ENCODE measurements around the gene RANBP17.
"Not testable (repeated sequence)": the region's sequence is repeated elsewhere in the genome, so short reads cannot be mapped to it uniquely, and the experiment has no call there.

RANBP17 gene

DNA sequence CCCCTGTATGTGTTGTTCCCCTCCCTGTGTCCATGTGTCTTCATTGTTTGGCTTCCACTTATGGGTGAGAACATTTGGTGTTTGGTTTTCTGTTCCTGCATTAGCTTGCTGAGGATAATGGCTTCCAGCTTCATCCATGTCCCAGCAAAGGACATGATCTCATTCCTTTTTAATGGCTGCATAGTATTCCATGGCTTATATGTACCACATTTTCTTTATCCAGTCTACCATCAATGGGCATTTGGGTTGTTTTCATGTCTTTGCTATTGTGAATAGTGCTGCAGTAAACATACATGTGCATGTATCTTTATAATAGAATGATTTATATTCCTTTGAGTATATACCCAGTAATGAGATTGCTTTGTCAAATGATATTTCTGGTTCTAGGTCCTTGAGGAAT lies 8.6 kb downstream of the RANBP17 start:
- not testable (repeated sequence) for DNase-seq

- DNase-seq, result no peak
Measured at GRCh38 chr5:170874017-170874416, 12.2 kb downstream of the RANBP17 start.

GRCh38 chr5:170875811-170876210 lies 14.0 kb downstream of the RANBP17 start:
- no peak for DNase-seq

GRCh38 chr5:170880084-170880483 lies 18.3 kb downstream of the RANBP17 start:
- no peak for DNase-seq

- DNase-seq, result no peak
Measured at GRCh38 chr5:170882345-170882744, 20.5 kb downstream of the RANBP17 start.

DNA sequence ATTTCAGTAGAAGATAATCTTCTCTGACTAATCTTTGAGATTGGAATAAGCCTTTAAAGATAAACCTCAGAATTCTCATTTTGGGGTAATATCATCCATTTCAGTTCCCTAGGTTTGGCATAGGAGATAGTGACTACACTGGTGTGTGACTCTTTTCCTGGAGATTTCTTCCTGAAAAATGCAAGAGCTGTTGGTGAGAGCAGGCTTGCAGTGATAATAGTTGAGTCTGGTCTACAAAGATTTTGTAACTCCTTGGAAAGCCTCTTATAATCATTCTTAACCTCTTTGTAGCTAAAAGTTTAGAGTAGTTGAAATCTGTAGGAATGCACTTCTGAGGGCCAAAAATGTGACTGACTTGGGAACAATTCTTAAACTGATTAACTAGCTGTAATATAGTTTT lies 23.4 kb downstream of the RANBP17 start:
- no peak for DNase-seq

GRCh38 chr5:170885809-170886208 lies 24.0 kb downstream of the RANBP17 start:
- DNase-seq, result no peak

DNA sequence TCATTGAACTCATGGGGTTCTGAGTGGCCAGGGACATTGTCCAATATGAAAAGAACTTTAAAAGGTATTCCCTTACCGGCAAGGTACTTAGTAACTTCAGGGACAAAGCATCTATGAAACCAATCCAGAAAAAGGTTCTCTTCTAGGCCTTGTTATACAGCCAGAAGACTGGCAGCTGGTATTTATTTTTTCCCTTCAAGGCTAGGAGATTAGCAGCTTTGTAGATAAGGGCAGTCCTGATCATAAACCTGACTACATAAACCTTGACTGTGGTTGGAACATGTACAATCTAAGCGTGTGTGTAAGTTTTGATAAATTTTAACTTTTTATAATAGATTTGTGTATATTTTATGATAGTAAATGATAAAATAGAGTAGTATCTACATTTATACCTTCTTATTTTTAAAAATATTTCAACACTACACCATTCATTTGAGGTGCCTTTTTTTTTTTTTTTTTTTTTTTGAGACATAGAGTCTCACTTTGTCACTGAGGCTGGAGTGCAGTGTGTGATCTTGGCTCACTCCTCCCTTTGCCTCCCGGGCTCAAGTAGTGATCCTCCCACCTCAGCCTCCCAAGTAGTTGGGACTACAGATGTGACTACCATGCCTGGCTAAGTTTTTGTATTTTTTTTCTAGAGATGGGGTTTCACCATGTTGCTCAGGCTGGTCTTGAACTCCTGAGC lies 24.5 kb downstream of the RANBP17 start:
- DNase-seq, result no peak

DNA sequence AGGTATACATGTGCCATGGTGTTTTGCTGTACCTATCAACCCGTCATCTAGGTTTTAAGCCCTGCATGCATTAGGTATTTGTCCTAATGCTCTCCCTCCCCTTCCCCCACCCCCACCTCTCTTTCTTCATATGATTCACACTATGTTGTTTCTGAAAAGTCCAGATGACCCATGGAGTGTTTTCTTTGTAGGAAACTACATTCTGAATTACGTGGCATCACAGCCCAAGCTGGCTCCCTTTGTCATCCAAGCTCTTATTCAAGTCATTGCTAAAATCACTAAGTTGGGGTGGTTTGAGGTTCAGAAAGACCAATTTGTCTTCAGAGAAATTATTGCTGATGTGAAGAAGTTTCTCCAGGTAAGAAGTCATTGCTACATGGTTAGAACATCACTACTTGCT lies 30.4 kb downstream of the RANBP17 start:
- no peak for DNase-seq

DNA sequence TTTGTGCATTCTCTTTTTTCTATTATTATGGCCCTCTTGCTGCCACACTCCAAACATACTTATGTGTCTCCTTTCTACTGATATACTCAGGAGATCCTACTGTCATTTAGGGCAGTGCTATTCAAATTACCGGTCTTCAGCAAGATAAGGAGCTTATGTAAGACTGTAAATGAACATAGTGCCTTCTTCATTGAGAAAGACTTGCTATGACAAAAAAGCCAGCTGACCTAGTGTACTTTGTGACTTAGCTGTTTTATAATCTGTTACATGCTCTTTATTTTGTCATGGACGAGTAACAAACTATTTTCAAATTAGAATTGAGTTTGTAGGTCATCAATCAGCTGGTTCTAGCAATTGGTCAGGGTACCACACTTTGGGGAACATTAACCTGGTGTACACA lies 32.8 kb downstream of the RANBP17 start:
- no peak for DNase-seq

- DNase-seq, result no peak
Measured at GRCh38 chr5:170896779-170897178, 35.0 kb downstream of the RANBP17 start.

DNA sequence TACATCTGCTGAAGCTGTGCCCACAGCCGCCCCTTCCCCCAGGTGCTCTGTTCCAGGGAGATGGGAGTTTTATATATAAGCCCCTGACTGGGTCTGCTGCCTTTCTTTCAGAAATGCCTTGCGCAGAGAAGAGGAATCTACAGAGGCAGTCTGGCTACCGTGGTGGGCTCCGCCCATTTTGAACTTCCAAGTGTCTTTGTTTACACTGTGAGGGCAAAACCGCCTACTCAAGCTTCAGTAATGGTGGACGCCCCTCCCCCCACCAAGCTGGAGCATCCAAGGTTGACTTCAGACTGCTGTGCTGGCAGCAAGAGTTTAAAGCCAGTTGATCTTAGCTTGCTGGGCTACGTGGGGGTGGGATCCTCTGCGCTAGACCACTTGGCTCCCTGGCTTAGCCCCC lies 41.3 kb downstream of the RANBP17 start:
- DNase-seq, result no peak

- DNase-seq, result no peak
Measured at GRCh38 chr5:170907758-170908157, 45.9 kb downstream of the RANBP17 start.

DNA sequence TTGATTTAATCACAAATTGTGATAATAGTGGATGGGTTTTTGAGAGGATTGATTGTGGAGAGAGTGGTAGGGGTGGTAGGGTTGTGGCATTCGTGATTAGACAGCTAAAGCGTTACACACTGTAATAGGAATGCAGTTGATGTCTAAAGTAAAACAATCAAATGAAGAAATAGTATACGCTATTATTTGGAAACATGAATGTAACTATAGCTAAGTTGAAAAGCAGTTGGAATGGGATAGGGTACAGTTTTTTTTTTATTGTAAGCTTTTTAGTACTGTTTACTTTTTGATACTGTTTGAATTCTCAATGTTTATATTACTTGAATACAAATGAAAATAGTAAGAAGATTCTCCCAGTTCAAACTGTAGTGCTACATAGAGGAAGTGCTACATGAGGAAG lies 51.8 kb downstream of the RANBP17 start:
- no peak for DNase-seq

- no peak for DNase-seq
Measured at GRCh38 chr5:170917113-170917512, 55.3 kb downstream of the RANBP17 start.

DNA sequence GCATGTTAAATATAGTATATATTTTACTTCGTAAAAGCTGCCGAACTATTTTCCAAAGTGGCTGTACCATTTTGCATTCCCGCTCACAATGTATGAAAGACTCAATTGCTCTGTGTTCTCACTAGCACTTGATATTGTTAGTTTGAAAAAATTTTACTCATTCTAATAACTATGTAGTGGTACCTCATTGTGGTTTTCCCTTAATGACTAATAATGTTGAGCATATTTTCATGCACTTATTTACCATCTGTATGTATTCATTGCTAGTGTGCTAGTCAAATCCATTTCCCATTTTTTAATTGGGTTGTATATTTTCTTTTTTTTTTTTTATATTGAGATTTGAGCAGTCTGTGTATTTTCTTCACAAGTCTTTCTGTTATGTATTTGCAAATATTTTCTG lies 58.4 kb downstream of the RANBP17 start:
- no peak for DNase-seq

DNA sequence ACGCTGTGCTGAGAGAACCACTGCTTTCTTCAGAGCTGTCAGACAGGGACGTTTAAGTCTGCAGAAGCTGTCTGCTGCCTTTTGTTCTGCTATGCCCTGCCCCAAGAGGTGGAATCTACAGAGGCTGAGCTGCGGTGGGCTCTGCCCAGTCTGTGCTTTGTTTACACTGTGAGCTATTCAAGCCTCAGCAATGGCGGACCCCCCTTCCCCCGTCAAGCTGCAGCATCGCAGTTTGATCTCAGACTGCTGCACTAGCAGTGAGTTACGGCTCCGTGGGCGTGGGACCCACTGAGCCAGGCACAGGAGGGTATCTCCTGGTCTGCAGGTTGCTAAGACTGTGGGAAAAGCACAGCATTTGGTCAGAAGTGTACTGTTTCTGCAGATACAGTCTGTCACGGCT lies 60.5 kb downstream of the RANBP17 start:
- not testable (repeated sequence) for DNase-seq

DNA sequence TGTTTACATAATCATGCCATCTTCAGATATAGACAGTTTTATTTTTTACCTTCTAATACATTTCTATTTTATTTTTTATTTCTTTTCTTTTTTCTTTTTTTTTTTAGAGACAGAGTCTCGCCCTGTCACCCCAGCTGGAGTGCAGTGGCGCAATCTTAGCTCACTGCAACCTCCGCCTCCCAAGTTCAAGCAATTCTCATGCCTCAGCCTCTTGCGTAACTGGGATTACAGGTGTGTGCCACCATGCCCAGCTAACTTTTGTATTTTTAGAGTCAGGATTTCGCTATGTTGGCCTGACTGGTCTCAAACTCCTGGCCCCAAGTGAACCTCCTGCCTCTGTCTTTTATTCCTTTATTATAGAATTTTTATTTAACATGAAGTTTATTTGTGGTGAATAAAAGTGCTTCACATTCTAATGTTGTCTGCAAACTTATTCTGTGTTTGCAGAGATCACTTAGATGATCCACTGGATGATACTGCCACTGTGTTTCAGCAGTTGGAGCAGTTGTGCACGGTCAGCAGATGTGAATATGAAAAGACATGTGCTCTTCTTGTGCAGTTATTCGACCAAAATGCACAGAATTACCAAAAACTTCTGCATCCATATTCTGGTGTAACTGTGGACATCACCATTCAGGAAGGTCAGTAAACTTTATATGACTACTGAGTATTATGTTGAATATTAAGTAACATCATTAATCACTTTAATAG lies 62.2 kb downstream of the RANBP17 start:
- DNase-seq, result no peak

DNA sequence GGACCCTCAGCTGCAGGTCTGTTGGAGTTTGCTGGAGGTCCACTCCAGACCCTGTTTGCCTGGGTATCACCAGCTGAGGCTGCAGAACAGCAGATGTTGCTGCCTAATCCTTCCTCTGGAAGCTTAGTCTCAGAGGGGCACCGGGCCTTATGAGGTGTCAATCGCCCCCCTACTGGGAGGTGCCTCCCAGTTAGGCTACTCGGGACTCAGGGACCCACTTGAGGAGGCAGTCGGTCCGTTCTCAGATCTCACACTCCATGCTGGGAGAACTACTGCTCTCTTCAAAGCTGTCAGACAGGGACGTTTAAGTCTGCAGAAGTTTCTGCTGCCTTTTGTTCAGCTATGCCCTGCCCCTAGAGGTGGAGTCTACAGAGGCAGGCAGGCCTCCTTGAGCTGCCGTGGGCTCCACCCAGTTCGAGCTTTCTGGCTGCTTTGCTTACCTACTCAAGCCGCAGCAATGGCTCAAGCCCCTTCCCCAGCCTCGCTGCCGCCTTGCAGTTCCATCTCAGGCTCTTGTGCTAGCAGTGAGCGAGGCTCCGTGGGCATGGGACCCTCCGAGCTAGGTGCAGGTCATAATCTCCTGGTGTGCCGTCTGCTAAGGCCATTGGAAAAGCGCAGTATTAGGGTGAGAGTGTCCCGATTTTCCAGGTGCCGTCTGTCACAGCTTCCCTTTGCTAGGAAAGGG lies 73.9 kb downstream of the RANBP17 start:
- DNase-seq, result not testable (repeated sequence)

DNA sequence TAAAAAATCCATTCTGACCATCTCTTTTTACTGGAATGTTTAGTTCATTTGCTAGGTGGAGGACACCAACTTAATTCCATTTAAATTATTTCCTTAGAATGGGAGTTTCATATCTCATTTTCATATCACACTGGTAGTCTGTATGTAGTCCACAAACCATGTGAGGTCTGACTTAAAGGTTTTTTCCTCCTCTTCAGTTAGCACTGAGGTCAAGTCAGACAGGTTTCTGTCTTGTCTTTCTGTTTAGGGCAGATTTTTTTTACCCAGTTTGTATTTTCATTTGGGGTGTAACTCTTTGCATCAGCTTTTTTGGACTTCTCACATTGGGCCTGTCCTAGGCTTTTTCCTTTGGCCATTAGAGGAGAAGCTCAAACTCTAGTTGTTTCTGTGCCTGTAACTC lies 75.3 kb downstream of the RANBP17 start:
- DNase-seq, result no peak

GRCh38 chr5:170937914-170938313 lies 76.1 kb downstream of the RANBP17 start:
- no peak for DNase-seq

GRCh38 chr5:170939178-170939577 lies 77.4 kb downstream of the RANBP17 start:
- DNase-seq, result no peak

DNA sequence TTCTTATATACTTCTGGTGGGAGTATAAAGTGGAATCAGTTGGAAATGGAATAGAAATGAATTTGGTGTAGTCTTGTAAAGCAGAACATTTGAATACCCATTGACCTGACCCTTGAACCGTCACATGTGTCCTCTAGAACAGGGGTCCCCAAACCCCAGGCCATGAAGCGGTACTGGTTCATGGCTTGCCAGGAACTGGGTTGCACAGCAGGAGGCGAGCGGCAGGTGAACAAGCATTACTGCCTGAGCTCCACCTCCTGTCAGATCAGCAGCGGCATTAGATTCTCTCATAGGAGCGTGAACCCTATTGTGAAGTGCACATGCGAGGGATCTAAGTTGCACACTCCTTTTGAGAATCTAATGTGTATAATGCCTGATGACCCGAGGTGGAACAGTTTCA lies 80.0 kb downstream of the RANBP17 start:
- DNase-seq, result peak; percentile 33

DNA sequence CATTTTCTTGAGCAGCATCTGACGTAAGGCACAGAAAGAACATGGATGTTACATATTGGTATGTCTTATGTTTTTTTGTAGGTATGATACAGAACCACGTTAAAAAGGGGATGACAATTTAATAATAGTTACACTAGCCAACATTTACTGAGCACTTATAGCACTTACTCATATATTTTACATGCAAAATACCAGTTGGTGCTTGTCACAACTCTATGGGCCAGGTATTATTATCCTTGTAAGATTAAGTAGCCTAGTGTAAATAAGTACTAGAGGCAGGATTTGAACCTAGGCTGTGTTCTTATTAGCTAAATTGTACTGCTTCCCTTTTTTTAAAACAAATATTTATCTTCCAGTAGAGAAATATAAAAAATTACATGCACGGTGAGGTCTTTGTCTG lies 83.5 kb downstream of the RANBP17 start:
- DNase-seq, result peak; percentile 12
